Uterus (tissue), 2 donors: ENCODE data around the gene COL24A1.

Source experiments
- POLR2A ChIP-seq, 2 donors: fragments of 450-650 bp; IDR thresholded peaks; one replicate each; pipeline ENCODE4 v1.6.1; 2016; ENCODE audit warnings: antibody characterized with exemption in 2 of 2, mild to moderate bottlenecking in 1 of 2, moderate library complexity in 1 of 2
- TF ChIP-seq, protein P1 (sequence below), 4 experiments: fragments of 200-600 bp in 2 of 4; fragments of 450-650 bp in 2 of 4; sonication (generic) in 2 of 4; IDR thresholded peaks; one replicate each; pipeline ENCODE4 v1.5.1; 2016 to 2019; ENCODE audit warnings: antibody characterized with exemption in 4 of 4, mild to moderate bottlenecking in 2 of 4, moderate library complexity in 1 of 4

DNA sequence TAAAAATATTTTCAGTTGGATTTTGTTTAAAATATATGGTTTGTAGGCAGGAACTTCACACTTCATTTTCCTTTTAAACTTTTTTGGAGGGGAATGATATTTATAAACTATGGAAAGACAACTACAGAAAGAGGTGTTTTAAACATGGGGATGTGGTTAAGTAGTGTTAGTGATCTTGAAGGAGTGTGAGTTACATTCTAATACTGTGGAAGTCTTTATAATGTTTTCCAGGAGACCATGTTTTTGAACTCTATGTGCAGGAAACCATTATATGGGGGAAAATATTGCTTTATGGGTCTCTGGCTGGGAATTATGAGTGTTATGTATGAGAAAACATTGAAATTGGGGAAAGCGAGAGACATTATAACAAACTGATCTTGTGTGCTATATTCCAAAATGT is 35.8 kb upstream of the COL24A1 start:
- TF ChIP-seq, protein P1, sequence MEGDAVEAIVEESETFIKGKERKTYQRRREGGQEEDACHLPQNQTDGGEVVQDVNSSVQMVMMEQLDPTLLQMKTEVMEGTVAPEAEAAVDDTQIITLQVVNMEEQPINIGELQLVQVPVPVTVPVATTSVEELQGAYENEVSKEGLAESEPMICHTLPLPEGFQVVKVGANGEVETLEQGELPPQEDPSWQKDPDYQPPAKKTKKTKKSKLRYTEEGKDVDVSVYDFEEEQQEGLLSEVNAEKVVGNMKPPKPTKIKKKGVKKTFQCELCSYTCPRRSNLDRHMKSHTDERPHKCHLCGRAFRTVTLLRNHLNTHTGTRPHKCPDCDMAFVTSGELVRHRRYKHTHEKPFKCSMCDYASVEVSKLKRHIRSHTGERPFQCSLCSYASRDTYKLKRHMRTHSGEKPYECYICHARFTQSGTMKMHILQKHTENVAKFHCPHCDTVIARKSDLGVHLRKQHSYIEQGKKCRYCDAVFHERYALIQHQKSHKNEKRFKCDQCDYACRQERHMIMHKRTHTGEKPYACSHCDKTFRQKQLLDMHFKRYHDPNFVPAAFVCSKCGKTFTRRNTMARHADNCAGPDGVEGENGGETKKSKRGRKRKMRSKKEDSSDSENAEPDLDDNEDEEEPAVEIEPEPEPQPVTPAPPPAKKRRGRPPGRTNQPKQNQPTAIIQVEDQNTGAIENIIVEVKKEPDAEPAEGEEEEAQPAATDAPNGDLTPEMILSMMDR (IDR thresholded peaks at IDR 0.05) = no peak
- TF ChIP-seq POLR2A (IDR thresholded peaks at IDR 0.05) = no peak
